GM12878 (cell line): ENCODE results near the gene IRS2. TPM values are rescaled to one million over a fixed set of nuclear protein-coding genes. Genes with fewer than 3 reads are reported as not detected.

Experiments used
- ATAC-seq: fragments of 200-7000 bp; cut with Tn5 transposase; 3 replicates; pipeline ENCODE4 v1.9.1; 2020; ENCODE audit warnings: mild to moderate bottlenecking, moderate library complexity
- BruUV-seq: library from RNA; stranded (reverse); fragments of 400-500 nt; replicated peaks from 2 replicates; lab custom pipeline; 2021; lab: Mats Ljungman, UMichigan
- CTCF ChIA-PET: fragments of 300-600 bp; sonication (Branson Sonifier 250); formaldehyde crosslinking; extraction: SDS; loops from one replicate; lab custom pipeline; 2021; ENCODE audit warnings: inconsistent platforms; lab: Yijun Ruan, JAX
- POLR2A ChIA-PET: fragments of 350-600 bp; formaldehyde crosslinking; extraction: SDS; loops from one replicate; lab custom pipeline; 2021; ENCODE audit warnings: inconsistent platforms; lab: Charles Lee
- RAD21 ChIA-PET: fragments of 300-600 bp; sonication (Branson Sonifier 250); formaldehyde crosslinking; loops from one replicate; lab custom pipeline; 2023; ENCODE audit warnings: antibody characterized with exemption; ENCODE audit not compliant: unreplicated experiment; lab: Charles Lee
- SMC1A ChIA-PET: fragments of 300-600 bp; sonication (Branson Sonifier 250); formaldehyde crosslinking; loops from one replicate; lab custom pipeline; 2023; ENCODE audit not compliant: unreplicated experiment, uncharacterized antibody; lab: Charles Lee
- DNase-seq: peaks from one replicate; pipeline ENCODE4 v3.0.0-alpha.2; 2011; ENCODE audit warnings: low read depth, low spot score
- FAIRE-seq: peaks from 3 replicates; lab custom pipeline; 2011; peaks lifted over from hg19 to GRCh38; lab: Jason Lieb, UNC
- H2AFZ ChIP-seq: 2 replicates; pipeline ENCODE4 v1.6.0; 2011; ENCODE audit warnings: low read depth, low read length, control low read depth; ENCODE audit not compliant: control insufficient read depth
- H3K27ac ChIP-seq: 2 replicates; pipeline ENCODE4 v1.5.1; 2011; ENCODE audit warnings: control low read depth; ENCODE audit not compliant: control insufficient read depth, insufficient read depth
- H3K27me3 ChIP-seq, 2 experiments: replicated peaks in 1 of 2; 2 replicates each; pipeline versions ENCODE4 v1.6.0 to v1.6.1; 2011; ENCODE audit warnings: low read length in 1 of 2; ENCODE audit not compliant: control insufficient read depth in 2 of 2, insufficient read depth in 2 of 2
- H3K36me3 ChIP-seq, 2 experiments: 2 replicates each; pipeline ENCODE4 v1.5.1; 2011; ENCODE audit warnings: low read length in 1 of 2; ENCODE audit not compliant: control insufficient read depth in 2 of 2, insufficient read depth in 2 of 2
- H3K4me1 ChIP-seq: 2 replicates; pipeline ENCODE4 v1.6.1; 2011; ENCODE audit warnings: mild to moderate bottlenecking, low read length, moderate library complexity, mixed read lengths; ENCODE audit not compliant: control insufficient read depth, insufficient read depth
- H3K4me2 ChIP-seq: 2 replicates; pipeline ENCODE4 v1.6.0; 2011; ENCODE audit warnings: control low read depth; ENCODE audit not compliant: control insufficient read depth, insufficient read depth
- H3K4me3 ChIP-seq: fragments of 200-600 bp; sonication (generic); 2 replicates; pipeline ENCODE4 v1.5.1; 2016
- H3K79me2 ChIP-seq: 2 replicates; pipeline ENCODE4 v1.6.0; 2011; ENCODE audit warnings: low read length; ENCODE audit not compliant: control insufficient read depth, insufficient read depth
- H3K9ac ChIP-seq: 2 replicates; pipeline ENCODE4 v1.8.0; 2011; ENCODE audit warnings: low read length, control low read depth, mixed read lengths; ENCODE audit not compliant: control insufficient read depth, insufficient read depth
- H3K9me3 ChIP-seq: replicated peaks from 3 replicates; pipeline ENCODE4 v1.5.1; 2011; ENCODE audit warnings: mild to moderate bottlenecking, low read length; ENCODE audit not compliant: control insufficient read depth, insufficient read depth
- H4K20me1 ChIP-seq: 2 replicates; pipeline ENCODE4 v1.6.0; 2011; ENCODE audit not compliant: control insufficient read depth, insufficient read depth
- DPF2 ChIP-seq: fragments of 450-650 bp; IDR thresholded peaks from 2 replicates; pipeline ENCODE4 v1.6.1; 2017; ENCODE audit warnings: mild to moderate bottlenecking
- E4F1 ChIP-seq: fragments of 450-650 bp; IDR thresholded peaks from 2 replicates; pipeline ENCODE4 v1.6.1; 2018; ENCODE audit warnings: borderline replicate concordance, mild to moderate bottlenecking; ENCODE audit not compliant: partially characterized antibody
- EED ChIP-seq: sonication (generic); IDR thresholded peaks from 2 replicates; pipeline ENCODE4 v1.6.1; 2016; ENCODE audit warnings: antibody characterized with exemption, low read depth
- GATAD2B ChIP-seq: fragments of 450-650 bp; conservative IDR thresholded peaks from 2 replicates; pipeline ENCODE4 v1.6.1; 2017; ENCODE audit warnings: low read depth, mild to moderate bottlenecking, moderate library complexity
- HDAC2 ChIP-seq: fragments of 200-600 bp; sonication (generic); IDR thresholded peaks from 2 replicates; pipeline ENCODE4 v1.6.1; 2017
- IRF4 ChIP-seq: IDR thresholded peaks from 2 replicates; pipeline ENCODE4 v1.6.1; 2011; ENCODE audit warnings: low read depth, low read length
- KDM1A ChIP-seq: fragments of 200-600 bp; sonication (generic); IDR thresholded peaks from 2 replicates; pipeline ENCODE4 v1.6.1; 2016; ENCODE audit warnings: borderline replicate concordance
- MTA2 ChIP-seq: fragments of 450-650 bp; IDR thresholded peaks from 2 replicates; pipeline ENCODE4 v1.6.1; 2016; ENCODE audit warnings: low read depth, mild to moderate bottlenecking, moderate library complexity
- NFYA ChIP-seq: IDR thresholded peaks from 2 replicates; pipeline ENCODE4 v1.6.1; 2011; ENCODE audit warnings: low read depth, mild to moderate bottlenecking, low read length, improper control_type of control experiment, borderline replicate concordance
- POLR2AphosphoS2 ChIP-seq: IDR thresholded peaks from 2 replicates; pipeline ENCODE4 v1.6.1; 2011; ENCODE audit warnings: low read depth, mild to moderate bottlenecking, low read length, improper control_type of control experiment, moderate library complexity
- RELB ChIP-seq: fragments of 450-650 bp; IDR thresholded peaks from 2 replicates; pipeline ENCODE4 v1.6.1; 2017; ENCODE audit warnings: low read depth, mild to moderate bottlenecking, moderate library complexity
- SIX5 ChIP-seq: IDR thresholded peaks from 2 replicates; pipeline ENCODE4 v1.6.1; 2011; ENCODE audit warnings: mild to moderate bottlenecking, low read depth, low read length, moderate library complexity; ENCODE audit not compliant: severe bottlenecking
- ZNF24 ChIP-seq: fragments of 450-650 bp; IDR thresholded peaks from 2 replicates; pipeline ENCODE4 v1.6.1; 2017; ENCODE audit warnings: antibody characterized with exemption, mild to moderate bottlenecking
- WGBS: methylation state at CpG from one replicate; pipeline ENCODE4 v1.1.6; 2016; ENCODE audit warnings: low lambda C conversion rate; ENCODE audit not compliant: insufficient replicate concordance, insufficient coverage; ENCODE audit errors: missing lambda C conversion rate; 5-methylcytosine and 5-hydroxymethylcytosine counted together
- in situ Hi-C: fragments of 300-500 bp; cut with MboI; formaldehyde crosslinking; loops from 9 replicates; pipeline ENCODE4 v1.14.3; 2018; ENCODE audit warnings: mixed read lengths
- intact Hi-C: fragments of 100-400 bp; cut with micrococcal nuclease; formaldehyde crosslinking; loops from one replicate; pipeline ENCODE4 v1.14.2; 2022; ENCODE audit not compliant: unreplicated experiment
- polyA plus RNA-seq, 11 experiments: library from polyadenylated mRNA; depleted of rRNA in 4 of 11; unstranded in 6 of 11; stranded (reverse) in 5 of 11; fragments of >200 nt; fragmentation: Nextera tagmentation in 4 of 11; fragmentation: Illumina TruSeq in 1 of 11; extraction: Ambion mirVana in 4 of 11; extraction: Trizol in 1 of 11; gene quantifications; 1 replicate in 1 of 11; 2 replicates in 10 of 11; pipeline versions ENCODE4 v1.2.1 to v1.2.3, GENCODE V29; 2011 to 2016; ENCODE audit warnings: inconsistent platforms in 2 of 11, missing spikeins in 2 of 11, low read depth in 1 of 11
- total RNA-seq, 4 experiments: library from RNA; depleted of rRNA in 3 of 4; stranded (reverse); fragments of >200 nt in 3 of 4; fragmentation: Illumina TruSeq in 1 of 4; extraction: Trizol in 1 of 4; gene quantifications; 2 replicates each; pipeline versions ENCODE4 v1.2.1 to v1.2.3, GENCODE V29; 2013 to 2021

Gene IRS2
- total and polyA plus RNA-seq, 10 of the 15 experiments (the other 5 are each of a cell fraction or from before 2014, with no cell fraction given), result 0.01 to 0.31 (median 0.07) TPM; not detected in 6

DNA sequence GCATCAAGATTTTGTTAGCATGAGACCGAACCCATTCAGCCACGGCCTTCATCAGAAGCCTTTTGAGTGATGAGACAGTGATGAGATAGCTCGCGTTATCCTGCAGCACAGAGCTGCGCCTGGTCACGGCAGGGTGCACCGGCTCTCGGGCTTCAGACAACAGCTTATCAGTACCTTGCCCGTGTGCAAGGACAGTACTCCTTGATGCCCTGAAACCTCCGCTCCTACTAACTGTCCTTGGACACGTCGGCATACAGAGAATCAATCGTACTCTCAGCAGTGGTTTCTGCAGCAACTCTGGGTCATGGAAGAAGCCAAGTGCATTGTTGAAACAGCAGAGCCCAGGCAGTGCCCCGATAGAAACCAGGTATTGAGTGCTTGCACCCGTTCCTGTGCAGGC lies 40.7 kb downstream of the IRS2 start:
- DNase-seq (no peak), FAIRE-seq (no peak), ATAC-seq (no peak)
- no TSS peak for BruUV-seq
- Histone ChIP-seq H3K79me2 (no peaks in the 10 kb centered on the region), H2AFZ (no peak overlapping the region), H3K4me2 (no peak overlapping the region), H3K27me3 (0 out of 4 replicates have a peak, but pooled peaks cover 0 to 2% of the 10 kb centered on the region in 2 experiments), H4K20me1 (no peaks in the 10 kb centered on the region), H3K4me1 (no peaks in the 10 kb centered on the region), H3K27ac (no peak overlapping the region), H3K9me3 (no peaks in the 10 kb centered on the region), H3K36me3 (no peaks in the 10 kb centered on the region), H3K9ac (no peak overlapping the region), H3K4me3 (no peak overlapping the region)
- WGBS, result 83% methylated on average over 15 of the region's 15 CpGs
- CTCF ChIA-PET, result no interaction called here
- in situ Hi-C loops, result no loop called here
- SMC1A ChIA-PET, result no interaction called here
- POLR2A ChIA-PET, result no interaction called here
- RAD21 ChIA-PET, result no interaction called here
- TF ChIP-seq MTA2 (no peak), KDM1A (no peak), SIX5 (no peak), POLR2AphosphoS2 (no peak), GATAD2B (no peak), HDAC2 (no peak)
- intact Hi-C loops, result no loop called here

GRCh38 chr13:109745060-109745459 lies 41.3 kb downstream of the IRS2 start:
- Histone ChIP-seq H2AFZ (no peak overlapping the region), H3K9me3 (no peaks in the 10 kb centered on the region), H3K79me2 (no peaks in the 10 kb centered on the region), H3K4me3 (no peak overlapping the region), H4K20me1 (no peaks in the 10 kb centered on the region), H3K27me3 (0 out of 4 replicates have a peak, but pooled peaks cover 0 to 2% of the 10 kb centered on the region in 2 experiments), H3K36me3 (no peaks in the 10 kb centered on the region), H3K4me1 (no peaks in the 10 kb centered on the region), H3K9ac (no peak overlapping the region), H3K4me2 (no peak overlapping the region), H3K27ac (no peak overlapping the region)
- CTCF ChIA-PET, result no interaction called here
- BruUV-seq, result no TSS peak
- no peak for ATAC-seq
- FAIRE-seq, result no peak
- SMC1A ChIA-PET, result no interaction called here
- intact Hi-C loops, result no loop called here
- in situ Hi-C loops, result no loop called here
- POLR2A ChIA-PET, result no interaction called here
- RAD21 ChIA-PET, result no interaction called here
- no peak for DNase-seq
- WGBS, result 76% methylated on average over 19 of the region's 19 CpGs
- no peak for TF ChIP-seq RELB
- no peak for TF ChIP-seq ZNF24
- TF ChIP-seq E4F1, result no peak
- no peak for TF ChIP-seq DPF2
- no peak for TF ChIP-seq NFYA
- TF ChIP-seq EED, result no peak
- no peak for TF ChIP-seq IRF4
